ENCODE measurements around the gene F2RL1. TPM values are rescaled to one million over a fixed set of nuclear protein-coding genes. Genes with fewer than 3 reads are reported as not detected.

The F2RL1 gene
- total RNA-seq, 2 experiments from 2014 or later, result 1.8 to 2.2 TPM

- intact Hi-C loops (cut with micrococcal nuclease), result no loop called here
- ChIA-PET POLR2A (no interaction called here), CTCF (interaction anchor here (1.0 to 1.8 kb wide), 2 partner anchors 8 to 10 kb away, joined by 3 to 7 read pairs; partner anchors contain the start of gene S100Z)
- H3K36me3 Mint-ChIP-seq (ENCODE audit: low read depth), result peaks cover 12% of the 10 kb centered on the region
- H3K4me1 Mint-ChIP-seq (ENCODE audit: low read depth), result peaks cover 15% of the 10 kb centered on the region
- H3K27ac Mint-ChIP-seq, result no peak overlapping the region
- no peaks in the 10 kb centered on the region for H3K27me3 Mint-ChIP-seq
- no peak for DNase-seq
- no peak overlapping the region for H3K4me3 Mint-ChIP-seq
- ATAC-seq, result no peak
- peaks cover 11% of the 10 kb centered on the region for H3K9me3 Mint-ChIP-seq
- no peak for TF ChIP-seq CTCF (IDR thresholded peaks at IDR 0.05)
These were observed 40.9 kb downstream of the F2RL1 start for GRCh38 chr5:76859591-76860247.

GRCh38 chr5:76861612-76862011 is 42.8 kb downstream of the F2RL1 start:
- H3K27ac Mint-ChIP-seq, result no peak overlapping the region
- ChIA-PET CTCF (interaction anchor here (0.8 to 1.5 kb wide), 2 partner anchors 8 to 216 kb away, joined by 3 read pairs; no protein-coding TSS in a partner anchor), POLR2A (interaction anchor here (1.3 kb wide), 1 partner anchor 169 kb away, joined by 3 read pairs; the partner anchor contains the start of gene AGGF1)
- H3K4me1 Mint-ChIP-seq (ENCODE audit: low read depth), result peaks cover 2% of the 10 kb centered on the region
- no peak for ATAC-seq
- H3K36me3 Mint-ChIP-seq (ENCODE audit: low read depth), result peaks cover 2% of the 10 kb centered on the region
- TF ChIP-seq CTCF (IDR thresholded peaks at IDR 0.05), result no peak
- H3K27me3 Mint-ChIP-seq, result no peaks in the 10 kb centered on the region
- intact Hi-C loops (cut with micrococcal nuclease), result no loop called here
- no peak for DNase-seq
- H3K9me3 Mint-ChIP-seq, result peaks cover 2% of the 10 kb centered on the region
- no peak overlapping the region for H3K4me3 Mint-ChIP-seq

DNA sequence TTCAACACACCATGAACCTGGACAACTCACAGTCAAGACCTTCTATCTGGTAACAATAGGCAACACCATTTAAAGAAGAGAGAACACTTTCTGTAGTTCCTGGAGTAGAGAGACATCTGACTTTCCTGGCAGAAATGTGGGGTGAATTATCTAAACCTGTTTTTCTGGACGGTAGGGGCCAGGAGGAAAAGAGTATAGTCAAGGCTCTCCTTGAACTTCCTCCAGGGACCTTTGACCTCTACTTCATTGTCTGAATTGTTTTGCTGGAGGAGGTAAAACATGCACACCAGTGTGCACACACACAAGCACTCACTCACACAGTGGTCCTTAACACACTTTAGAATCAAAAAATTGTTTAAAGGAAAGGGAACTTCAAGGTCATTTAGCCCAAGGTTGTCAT is 44.2 kb downstream of the F2RL1 start:
- TF ChIP-seq CTCF (IDR thresholded peaks at IDR 0.05), result no peak
- H3K27me3 Mint-ChIP-seq, result no peaks in the 10 kb centered on the region
- no peaks in the 10 kb centered on the region for H3K36me3 Mint-ChIP-seq (ENCODE audit: low read depth)
- ChIA-PET POLR2A (no interaction called here), CTCF (no interaction called here)
- H3K27ac Mint-ChIP-seq, result no peak overlapping the region
- H3K9me3 Mint-ChIP-seq, result no peaks in the 10 kb centered on the region
- H3K4me1 Mint-ChIP-seq (ENCODE audit: low read depth), result peaks cover 3% of the 10 kb centered on the region
- intact Hi-C loops (cut with micrococcal nuclease), result no loop called here
- ATAC-seq (no peak), DNase-seq (no peak)
- H3K4me3 Mint-ChIP-seq, result no peak overlapping the region

- ChIA-PET CTCF (interaction anchor here (2.3 kb wide), 1 partner anchor 8 kb away, joined by 7 read pairs; no protein-coding TSS in a partner anchor), POLR2A (no interaction called here)
- Mint-ChIP-seq H3K4me3 (no peak overlapping the region), H3K27me3 (no peaks in the 10 kb centered on the region), H3K9me3 (no peaks in the 10 kb centered on the region), H3K27ac (no peak overlapping the region), H3K4me1 (ENCODE audit: low read depth) (peaks cover 3% of the 10 kb centered on the region), H3K36me3 (ENCODE audit: low read depth) (no peaks in the 10 kb centered on the region)
- no peak for TF ChIP-seq CTCF (IDR thresholded peaks at IDR 0.05)
- ATAC-seq (no peak), DNase-seq (no peak)
- intact Hi-C loops (cut with micrococcal nuclease), result no loop called here
These were observed 47.7 kb downstream of the F2RL1 start for GRCh38 chr5:76866503-76866902.

- no peak for ATAC-seq
- H3K4me1 Mint-ChIP-seq (ENCODE audit: low read depth), result peaks cover 3% of the 10 kb centered on the region
- no peak for TF ChIP-seq CTCF (IDR thresholded peaks at IDR 0.05)
- CTCF ChIA-PET, result interaction anchor here (1.0 to 2.6 kb wide), 4 partner anchors 9 to 210 kb away, joined by 3 to 17 read pairs (median 5); no protein-coding TSS in a partner anchor
- POLR2A ChIA-PET, result no interaction called here
- H3K27ac Mint-ChIP-seq, result no peak overlapping the region
- no peaks in the 10 kb centered on the region for H3K36me3 Mint-ChIP-seq (ENCODE audit: low read depth)
- no peak for DNase-seq
- no peaks in the 10 kb centered on the region for H3K9me3 Mint-ChIP-seq
- no peaks in the 10 kb centered on the region for H3K27me3 Mint-ChIP-seq
- H3K4me3 Mint-ChIP-seq, result no peak overlapping the region
- intact Hi-C loops (cut with micrococcal nuclease), result no loop called here
These were observed 48.2 kb downstream of the F2RL1 start for GRCh38 chr5:76867038-76867437.

All from activated CD8-positive, alpha-beta T cell treated with anti-CD3 and anti-CD28 coated beads for 36 hours (primary cell).